ENCODE results near the gene USP3.
A peak's percentile ranks its signal among the peaks of the same experiment; 100 is the strongest.

Gene USP3

DNA sequence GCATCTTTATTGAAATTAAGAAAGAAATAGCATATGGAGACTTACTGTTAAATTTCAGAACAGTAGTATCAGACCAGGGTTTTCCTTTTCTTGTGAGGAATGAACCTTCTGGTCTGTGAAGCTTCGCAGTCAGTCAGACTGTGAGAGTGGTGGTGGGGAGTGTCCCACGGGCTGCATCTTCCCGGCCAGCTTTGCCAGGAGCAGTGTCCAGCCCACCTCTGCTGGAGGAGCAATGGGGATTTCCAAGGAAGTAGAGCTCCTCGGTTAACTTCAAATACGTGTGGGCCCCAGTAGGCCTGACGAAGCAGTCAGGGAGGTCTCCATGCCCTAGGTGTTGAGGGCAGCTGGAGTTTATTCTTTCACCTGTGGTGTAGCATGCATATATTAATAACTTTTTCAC lies 51.9 kb downstream of the USP3 start:
- H3K4me3 ChIP-seq (ENCODE audit: low read length) = no peak overlapping the region
- H3K9me3 ChIP-seq (ENCODE audit: control insufficient read depth, low read length) = no peaks in the 10 kb centered on the region
- H3K9ac ChIP-seq (ENCODE audit: low read length) = no peak overlapping the region
- peaks cover 48% of the 10 kb centered on the region for H3K36me3 ChIP-seq (ENCODE audit: control insufficient read depth, insufficient read depth, low read length, severe bottlenecking)
- H3K27me3 ChIP-seq (replicated peaks; ENCODE audit: control insufficient read depth, insufficient read depth, low read length) = no peaks in the 10 kb centered on the region
- H3K4me1 ChIP-seq (ENCODE audit: control insufficient read depth, insufficient read depth, low read length) = peaks cover 40% of the 10 kb centered on the region
- no peak for DNase-seq (ENCODE audit: low read depth)

DNA sequence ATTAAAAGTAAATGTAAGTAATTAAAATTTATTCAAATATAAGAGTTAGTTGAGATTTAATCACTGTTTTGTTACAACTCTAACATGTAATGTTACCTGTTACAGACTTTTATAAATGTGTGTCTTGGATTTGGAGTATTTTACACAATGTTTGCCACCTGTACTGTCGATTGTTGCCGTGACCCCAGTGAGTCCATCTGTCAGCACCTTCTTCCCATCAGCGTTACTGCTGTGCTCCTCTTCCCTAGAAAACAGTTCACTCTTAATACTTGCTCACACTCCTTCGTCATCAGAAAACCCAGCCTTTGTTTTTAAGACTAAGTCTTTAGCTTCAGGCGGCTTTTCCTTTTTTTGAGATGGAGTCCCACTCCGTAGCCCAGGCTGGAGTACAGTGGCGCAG lies 52.3 kb downstream of the USP3 start:
- H3K36me3 ChIP-seq (ENCODE audit: control insufficient read depth, insufficient read depth, low read length, severe bottlenecking) = peaks cover 53% of the 10 kb centered on the region
- no peak for DNase-seq (ENCODE audit: low read depth)
- no peaks in the 10 kb centered on the region for H3K9me3 ChIP-seq (ENCODE audit: control insufficient read depth, low read length)
- no peak overlapping the region for H3K9ac ChIP-seq (ENCODE audit: low read length)
- no peaks in the 10 kb centered on the region for H3K27me3 ChIP-seq (replicated peaks; ENCODE audit: control insufficient read depth, insufficient read depth, low read length)
- peaks cover 35% of the 10 kb centered on the region for H3K4me1 ChIP-seq (ENCODE audit: control insufficient read depth, insufficient read depth, low read length)
- H3K4me3 ChIP-seq (ENCODE audit: low read length) = no peak overlapping the region

DNA sequence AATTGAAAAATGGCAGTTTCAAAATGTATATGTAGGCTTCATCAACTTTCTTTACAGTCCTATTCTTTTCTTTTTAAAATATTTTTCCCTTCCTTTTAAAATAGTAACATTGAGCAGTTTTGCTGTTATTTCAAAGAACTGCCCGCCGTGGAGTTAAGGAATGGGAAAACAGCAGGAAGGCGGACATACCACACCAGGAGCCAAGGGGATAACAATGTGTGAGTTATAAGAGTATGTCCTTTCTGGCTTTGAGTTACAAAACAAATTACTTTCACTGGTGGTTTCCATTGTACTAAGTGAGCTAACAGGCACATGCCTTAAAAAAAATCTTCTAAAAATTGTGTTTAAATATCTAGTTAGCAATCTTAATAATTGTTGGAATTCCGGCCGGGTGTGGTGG lies 55.4 kb downstream of the USP3 start:
- peaks cover 79% of the 10 kb centered on the region for H3K36me3 ChIP-seq (ENCODE audit: control insufficient read depth, insufficient read depth, low read length, severe bottlenecking)
- no peaks in the 10 kb centered on the region for H3K9me3 ChIP-seq (ENCODE audit: control insufficient read depth, low read length)
- H3K9ac ChIP-seq (ENCODE audit: low read length) = no peak overlapping the region
- no peaks in the 10 kb centered on the region for H3K27me3 ChIP-seq (replicated peaks; ENCODE audit: control insufficient read depth, insufficient read depth, low read length)
- H3K4me1 ChIP-seq (ENCODE audit: control insufficient read depth, insufficient read depth, low read length) = peaks cover 6% of the 10 kb centered on the region
- DNase-seq (ENCODE audit: low read depth) = no peak
- no peak overlapping the region for H3K4me3 ChIP-seq (ENCODE audit: low read length)

DNA sequence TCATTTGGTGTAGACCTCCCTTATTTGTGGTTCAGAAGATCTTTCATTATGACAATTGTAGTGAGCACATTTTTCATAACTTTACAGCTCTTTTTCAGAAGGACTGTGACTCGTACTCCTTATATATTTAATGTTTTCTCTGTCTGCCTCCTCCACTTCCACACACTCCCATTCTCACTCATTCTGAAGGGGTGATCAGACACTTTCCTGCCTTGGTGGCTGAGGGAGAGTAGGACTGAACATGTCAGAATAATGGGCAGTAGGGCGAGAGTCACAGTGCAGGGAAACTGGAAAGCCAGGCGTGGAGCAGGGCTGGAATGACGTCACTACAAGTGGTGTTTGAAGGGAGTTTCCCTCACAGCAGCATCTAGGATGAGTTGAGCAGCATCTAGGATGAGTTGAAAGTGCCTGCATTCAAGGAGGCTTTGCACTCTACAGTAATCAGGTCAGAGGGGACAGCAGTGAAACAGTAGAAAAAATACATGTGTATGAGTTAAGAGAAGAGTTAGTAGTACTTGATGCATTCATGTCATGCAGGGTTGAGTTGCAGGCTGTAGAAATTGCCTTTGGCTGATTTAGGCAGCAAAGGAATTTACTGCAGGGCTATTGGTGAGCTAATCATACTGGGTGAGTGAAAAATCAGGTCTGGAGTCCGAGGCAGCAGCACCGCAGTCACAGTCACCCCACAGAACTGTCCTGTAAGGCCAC lies 56.5 kb downstream of the USP3 start:
- no peaks in the 10 kb centered on the region for H3K9me3 ChIP-seq (ENCODE audit: control insufficient read depth, low read length)
- no peak overlapping the region for H3K4me3 ChIP-seq (ENCODE audit: low read length)
- peaks cover 5% of the 10 kb centered on the region for H3K4me1 ChIP-seq (ENCODE audit: control insufficient read depth, insufficient read depth, low read length)
- no peak for DNase-seq (ENCODE audit: low read depth)
- H3K9ac ChIP-seq (ENCODE audit: low read length) = no peak overlapping the region
- no peaks in the 10 kb centered on the region for H3K27me3 ChIP-seq (replicated peaks; ENCODE audit: control insufficient read depth, insufficient read depth, low read length)
- H3K36me3 ChIP-seq (ENCODE audit: control insufficient read depth, insufficient read depth, low read length, severe bottlenecking) = peaks cover 84% of the 10 kb centered on the region

DNA sequence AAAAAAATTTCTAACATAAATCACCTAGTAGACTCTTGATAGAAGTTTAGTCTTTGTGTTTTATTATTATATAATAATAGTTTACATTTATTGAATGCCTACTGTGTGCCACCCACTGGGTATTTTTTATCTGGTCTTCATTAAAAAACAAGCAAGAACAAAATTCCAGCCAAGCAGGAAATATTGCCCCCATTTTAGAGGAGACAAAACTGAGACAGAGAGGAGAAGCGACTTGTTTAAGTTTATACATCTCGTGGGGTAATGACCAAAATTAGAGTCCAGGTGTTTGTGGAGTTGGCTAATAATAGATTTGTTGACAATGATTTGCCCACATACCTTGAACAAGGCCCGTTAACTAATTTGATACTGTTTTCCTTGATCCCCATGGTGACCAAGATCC lies 59.7 kb downstream of the USP3 start:
- Histone ChIP-seq H3K9ac (ENCODE audit: low read length) (no peak overlapping the region), H3K27me3 (replicated peaks; ENCODE audit: control insufficient read depth, insufficient read depth, low read length) (no peaks in the 10 kb centered on the region), H3K9me3 (ENCODE audit: control insufficient read depth, low read length) (no peaks in the 10 kb centered on the region), H3K4me3 (ENCODE audit: low read length) (no peak overlapping the region), H3K36me3 (ENCODE audit: control insufficient read depth, insufficient read depth, low read length, severe bottlenecking) (peaks cover 78% of the 10 kb centered on the region), H3K4me1 (ENCODE audit: control insufficient read depth, insufficient read depth, low read length) (peaks cover 5% of the 10 kb centered on the region)
- DNase-seq (ENCODE audit: low read depth) = no peak

DNA sequence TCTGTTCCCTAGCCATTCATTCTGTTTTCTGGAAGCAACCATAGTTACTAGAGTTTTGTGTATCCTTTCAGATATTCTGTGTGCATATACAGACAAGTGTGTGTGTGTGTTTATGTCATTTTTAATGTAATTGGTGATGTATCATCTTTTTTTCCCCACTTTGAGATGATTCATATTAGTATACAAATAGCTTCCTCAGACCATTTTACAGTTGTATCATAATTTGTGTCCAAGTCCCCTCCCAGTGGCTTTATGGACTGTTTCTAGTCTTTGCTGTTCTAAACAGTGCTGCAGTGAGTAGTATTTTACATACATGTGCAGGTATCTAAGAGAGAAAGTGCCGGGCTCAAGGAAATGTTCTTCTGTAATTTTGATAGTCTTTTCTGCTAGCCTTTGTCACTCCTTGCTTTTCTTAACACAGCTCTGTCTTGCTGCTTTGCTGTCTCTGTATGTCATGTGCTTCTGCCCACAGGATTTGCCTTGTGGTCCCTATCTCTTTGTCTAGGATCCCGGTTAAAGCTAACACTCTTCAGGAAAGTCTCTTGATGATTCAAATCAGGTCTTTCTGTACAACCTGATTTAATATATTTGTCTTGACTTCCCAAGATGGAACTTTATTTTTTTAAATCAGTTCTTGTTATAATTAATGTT lies 61.3 kb downstream of the USP3 start:
- no peak for DNase-seq (ENCODE audit: low read depth)
- Histone ChIP-seq H3K4me3 (ENCODE audit: low read length) (no peak overlapping the region), H3K27me3 (replicated peaks; ENCODE audit: control insufficient read depth, insufficient read depth, low read length) (no peaks in the 10 kb centered on the region), H3K4me1 (ENCODE audit: control insufficient read depth, insufficient read depth, low read length) (peaks cover 4% of the 10 kb centered on the region), H3K36me3 (ENCODE audit: control insufficient read depth, insufficient read depth, low read length, severe bottlenecking) (peaks cover 79% of the 10 kb centered on the region), H3K9ac (ENCODE audit: low read length) (no peak overlapping the region), H3K9me3 (ENCODE audit: control insufficient read depth, low read length) (no peaks in the 10 kb centered on the region)

GRCh38 chr15:63572749-63573464 lies 68.5 kb downstream of the USP3 start:
- no peak for DNase-seq (ENCODE audit: low read depth)
- H3K27me3 ChIP-seq (replicated peaks; ENCODE audit: control insufficient read depth, insufficient read depth, low read length) = no peaks in the 10 kb centered on the region
- H3K9me3 ChIP-seq (ENCODE audit: control insufficient read depth, low read length) = no peaks in the 10 kb centered on the region
- H3K4me3 ChIP-seq (ENCODE audit: low read length) = no peak overlapping the region
- H3K9ac ChIP-seq (ENCODE audit: low read length) = no peak overlapping the region
- H3K4me1 ChIP-seq (ENCODE audit: control insufficient read depth, insufficient read depth, low read length) = no peaks in the 10 kb centered on the region
- H3K36me3 ChIP-seq (ENCODE audit: control insufficient read depth, insufficient read depth, low read length, severe bottlenecking) = peaks cover 73% of the 10 kb centered on the region

DNA sequence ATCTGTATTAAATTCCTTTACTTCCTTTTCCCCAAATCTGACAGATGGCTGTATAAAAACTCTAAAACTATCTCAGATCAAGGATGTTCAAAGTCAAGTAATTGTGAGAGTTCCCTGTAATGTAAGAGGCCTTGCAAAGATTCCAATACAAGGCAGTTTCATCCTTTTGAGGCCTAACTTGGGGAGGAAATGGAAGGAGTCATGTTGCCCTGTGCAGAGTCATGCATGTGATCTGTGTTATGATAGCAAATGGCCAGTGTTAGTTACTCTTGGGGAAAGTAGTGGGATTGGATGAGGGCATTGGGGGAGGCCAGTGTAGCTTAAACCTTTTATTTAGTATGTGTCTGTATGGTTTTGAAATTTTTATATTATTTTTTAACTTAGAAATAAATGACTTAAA lies 69.1 kb downstream of the USP3 start:
- H3K4me1 ChIP-seq (ENCODE audit: control insufficient read depth, insufficient read depth, low read length) = no peaks in the 10 kb centered on the region
- peak; percentile 70 for DNase-seq (ENCODE audit: low read depth)
- H3K4me3 ChIP-seq (ENCODE audit: low read length) = no peak overlapping the region
- H3K36me3 ChIP-seq (ENCODE audit: control insufficient read depth, insufficient read depth, low read length, severe bottlenecking) = peaks cover 73% of the 10 kb centered on the region
- no peak overlapping the region for H3K9ac ChIP-seq (ENCODE audit: low read length)
- no peaks in the 10 kb centered on the region for H3K27me3 ChIP-seq (replicated peaks; ENCODE audit: control insufficient read depth, insufficient read depth, low read length)
- no peaks in the 10 kb centered on the region for H3K9me3 ChIP-seq (ENCODE audit: control insufficient read depth, low read length)

DNA sequence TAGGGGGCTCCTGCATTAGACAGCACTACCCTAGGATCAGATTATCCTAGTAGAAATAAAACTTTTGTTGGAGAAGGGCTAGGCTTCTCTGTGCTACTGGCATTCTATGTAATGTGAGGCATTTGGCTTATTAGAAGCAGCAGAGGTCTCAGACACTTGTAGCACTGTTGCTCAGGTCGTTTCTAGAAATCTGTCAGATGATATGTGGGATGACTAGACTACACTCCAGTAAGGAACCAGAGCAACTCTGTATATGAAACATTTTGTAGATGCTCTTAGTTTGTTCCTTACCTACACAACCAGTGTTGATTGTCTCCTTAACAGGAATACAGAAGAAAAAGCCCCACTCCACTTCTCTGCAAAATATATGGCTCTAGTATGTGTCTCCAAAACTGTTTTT lies 70.9 kb downstream of the USP3 start:
- Histone ChIP-seq H3K9me3 (ENCODE audit: control insufficient read depth, low read length) (no peaks in the 10 kb centered on the region), H3K4me1 (ENCODE audit: control insufficient read depth, insufficient read depth, low read length) (no peaks in the 10 kb centered on the region), H3K27me3 (replicated peaks; ENCODE audit: control insufficient read depth, insufficient read depth, low read length) (no peaks in the 10 kb centered on the region), H3K9ac (ENCODE audit: low read length) (no peak overlapping the region), H3K4me3 (ENCODE audit: low read length) (no peak overlapping the region), H3K36me3 (ENCODE audit: control insufficient read depth, insufficient read depth, low read length, severe bottlenecking) (peaks cover 66% of the 10 kb centered on the region)
- DNase-seq (ENCODE audit: low read depth) = no peak

GRCh38 chr15:63576441-63576840 lies 72.0 kb downstream of the USP3 start:
- Histone ChIP-seq H3K36me3 (ENCODE audit: control insufficient read depth, insufficient read depth, low read length, severe bottlenecking) (peaks cover 59% of the 10 kb centered on the region), H3K9me3 (ENCODE audit: control insufficient read depth, low read length) (no peaks in the 10 kb centered on the region), H3K4me3 (ENCODE audit: low read length) (no peak overlapping the region), H3K27me3 (replicated peaks; ENCODE audit: control insufficient read depth, insufficient read depth, low read length) (no peaks in the 10 kb centered on the region), H3K9ac (ENCODE audit: low read length) (no peak overlapping the region), H3K4me1 (ENCODE audit: control insufficient read depth, insufficient read depth, low read length) (no peaks in the 10 kb centered on the region)
- peak; percentile 53 for DNase-seq (ENCODE audit: low read depth)

DNA sequence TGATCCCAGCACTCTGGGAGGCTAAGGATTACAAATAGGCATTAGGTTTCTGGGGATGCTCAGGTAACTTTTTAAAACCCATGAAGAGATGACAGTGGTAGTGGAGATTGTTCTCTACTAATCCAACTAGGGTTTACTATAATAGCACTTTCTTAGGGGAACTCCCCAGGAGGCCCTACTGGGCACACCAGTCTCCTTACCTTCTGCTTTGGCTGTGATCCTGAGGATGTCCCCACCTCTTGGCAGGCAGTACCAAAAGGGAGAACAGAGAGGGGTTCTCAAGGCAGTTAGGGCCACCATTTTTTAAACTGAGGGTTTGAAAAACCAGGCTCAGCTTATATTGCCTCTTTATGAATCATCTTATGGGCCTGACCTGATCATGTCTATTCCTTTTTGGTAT lies 77.8 kb downstream of the USP3 start:
- Histone ChIP-seq H3K4me1 (ENCODE audit: control insufficient read depth, insufficient read depth, low read length) (no peaks in the 10 kb centered on the region), H3K9ac (ENCODE audit: low read length) (no peak overlapping the region), H3K4me3 (ENCODE audit: low read length) (no peak overlapping the region), H3K9me3 (ENCODE audit: control insufficient read depth, low read length) (no peaks in the 10 kb centered on the region), H3K27me3 (replicated peaks; ENCODE audit: control insufficient read depth, insufficient read depth, low read length) (no peaks in the 10 kb centered on the region), H3K36me3 (ENCODE audit: control insufficient read depth, insufficient read depth, low read length, severe bottlenecking) (peaks cover 56% of the 10 kb centered on the region)
- DNase-seq (ENCODE audit: low read depth) = no peak
